Panc1 (cell line): Measurements from ENCODE around the gene CAMK2B. TPM values are rescaled to one million over a fixed set of nuclear protein-coding genes. Genes with fewer than 3 reads are reported as not detected.

Experiments
- ATAC-seq: fragments of 200-7000 bp; cut with Tn5 transposase; 2 replicates; pipeline ENCODE4 v1.9.1; 2020; ENCODE audit warnings: mild to moderate bottlenecking, moderate library complexity
- BruUV-seq: library from RNA; stranded (reverse); fragments of 400-500 nt; replicated peaks from 2 replicates; lab custom pipeline; 2021; lab: Mats Ljungman, UMichigan
- CTCF ChIA-PET: fragments of 300-600 bp; sonication (Branson Sonifier 250); formaldehyde crosslinking; loops from one replicate; lab custom pipeline; 2022; ENCODE audit warnings: antibody characterized with exemption; lab: Charles Lee
- POLR2A ChIA-PET: fragments of 300-600 bp; sonication (Branson Sonifier 250); formaldehyde crosslinking; loops from one replicate; lab custom pipeline; 2022; ENCODE audit warnings: antibody characterized with exemption; lab: Charles Lee
- DNase-seq: peaks from one replicate; pipeline ENCODE4 v3.0.0-alpha.2; 2010; ENCODE audit warnings: low read depth, low spot score
- H3K27ac ChIP-seq: 2 replicates; pipeline ENCODE4 v1.5.1; 2011; ENCODE audit warnings: mild to moderate bottlenecking, low read length, inconsistent platforms
- H3K27me3 ChIP-seq: fragments of 200-500 bp; sonication (Bioruptor generic); 2 replicates; pipeline ENCODE4 v1.6.0; 2014; ENCODE audit warnings: low read length, inconsistent platforms; ENCODE audit not compliant: control insufficient read depth, insufficient read depth
- H3K36me3 ChIP-seq: fragments of 200-500 bp; sonication (Bioruptor generic); 2 replicates; pipeline ENCODE4 v1.5.1; 2014; ENCODE audit warnings: inconsistent platforms, mild to moderate bottlenecking, low read length, moderate library complexity; ENCODE audit not compliant: control insufficient read depth, insufficient read depth
- H3K4me1 ChIP-seq: 2 replicates; pipeline ENCODE4 v1.5.1; 2011; ENCODE audit warnings: inconsistent platforms, mild to moderate bottlenecking, low read length, moderate library complexity; ENCODE audit not compliant: control insufficient read depth, insufficient read depth
- H3K4me3 ChIP-seq, 2 experiments: 2 replicates each; pipeline ENCODE4 v1.5.1; 2011 to 2012; ENCODE audit warnings: low read depth in 2 of 2, low read length in 2 of 2, mild to moderate bottlenecking in 2 of 2, inconsistent platforms in 1 of 2, moderate library complexity in 1 of 2
- H3K9me3 ChIP-seq: fragments of 200-500 bp; sonication (Bioruptor generic); 2 replicates; pipeline ENCODE4 v1.5.1; 2014; ENCODE audit warnings: low read depth, mild to moderate bottlenecking, inconsistent platforms, low read length, moderate library complexity; ENCODE audit not compliant: control insufficient read depth, insufficient read depth
- CTCF ChIP-seq: fragments of 450-650 bp; IDR thresholded peaks from 2 replicates; pipeline ENCODE4 v1.5.1; 2017; ENCODE audit warnings: mild to moderate bottlenecking
- POLR2AphosphoS5 ChIP-seq: IDR thresholded peaks from 2 replicates; pipeline ENCODE4 v1.6.1; 2012; ENCODE audit warnings: mild to moderate bottlenecking, low read depth, low read length, moderate library complexity
- REST ChIP-seq, 2 experiments: IDR thresholded peaks; 2 replicates each; pipeline ENCODE4 v1.6.1; 2011 to 2012; ENCODE audit warnings: low read depth in 2 of 2, control low read depth in 1 of 2, low read length in 1 of 2, mild to moderate bottlenecking in 1 of 2, moderate library complexity in 1 of 2; ENCODE audit not compliant: insufficient read depth in 1 of 2
- SIN3A ChIP-seq: IDR thresholded peaks from 2 replicates; pipeline ENCODE4 v1.6.1; 2012; ENCODE audit warnings: low read depth, mild to moderate bottlenecking, low read length, moderate library complexity, borderline replicate concordance; ENCODE audit not compliant: insufficient read depth
- TCF7L2 ChIP-seq: IDR thresholded peaks from 2 replicates; pipeline ENCODE4 v1.6.1; 2011; ENCODE audit warnings: mild to moderate bottlenecking, low read depth, low read length, inconsistent platforms
- in situ Hi-C: cut with HindIII; loops from 2 replicates; pipeline ENCODE4 v1.10.0; 2016; ENCODE audit warnings: low sequenced_read_pairs, low pct_unique_long_range_greater_than_20kb
- intact Hi-C: fragments of 100-400 bp; cut with micrococcal nuclease; formaldehyde crosslinking; loops from one replicate; pipeline ENCODE4 v1.10.0; 2022; ENCODE audit not compliant: unreplicated experiment
- total RNA-seq: library from RNA; stranded (reverse); gene quantifications from one replicate; pipeline ENCODE4 v1.2.1, GENCODE V29; 2021; ENCODE audit not compliant: unreplicated experiment

The CAMK2B gene
- total RNA-seq, 1 experiment from 2014 or later, result 0.26 TPM

- H3K27me3 ChIP-seq, result no peaks in the 10 kb centered on the region
- BruUV-seq, result no TSS peak
- ChIA-PET POLR2A (no interaction called here), CTCF (no interaction called here)
- H3K27ac ChIP-seq, result no peak overlapping the region
- in situ Hi-C loops (no loop called here), intact Hi-C loops (no loop called here)
- H3K9me3 ChIP-seq, result no peaks in the 10 kb centered on the region
- H3K4me1 ChIP-seq, result no peaks in the 10 kb centered on the region
- no peak for DNase-seq
- H3K36me3 ChIP-seq, result no peaks in the 10 kb centered on the region
- TF ChIP-seq TCF7L2 (no peak), REST (IDR thresholded peaks at IDR 0.05; ENCODE audit: insufficient read depth in 1 of 2, low read depth in 2 of 2, low read length in 1 of 2) (no peak), POLR2AphosphoS5 (no peak), CTCF (no peak), SIN3A (no peak)
- H3K4me3 ChIP-seq, result no peak overlapping the region
- no peak for ATAC-seq
Observed at GRCh38 chr7:44272456-44272855, 52.9 kb downstream of the CAMK2B start.

GRCh38 chr7:44269943-44270493, 55.4 kb downstream of the CAMK2B start:
- Histone ChIP-seq H3K27me3 (peaks cover 3% of the 10 kb centered on the region; the same call in 1 of the 2 replicates), H3K4me1 (no peaks in the 10 kb centered on the region), H3K9me3 (no peaks in the 10 kb centered on the region), H3K36me3 (no peaks in the 10 kb centered on the region), H3K27ac (no peak overlapping the region), H3K4me3 (no peak overlapping the region)
- ATAC-seq, result peak; percentile 46; the same call in 1 of the 2 replicates
- no peak for DNase-seq
- TF ChIP-seq POLR2AphosphoS5 (no peak), REST (IDR thresholded peaks at IDR 0.05; ENCODE audit: insufficient read depth in 1 of 2, low read depth in 2 of 2, low read length in 1 of 2) (no peak), CTCF (no peak), SIN3A (no peak), TCF7L2 (no peak)
- CTCF ChIA-PET, result no interaction called here
- BruUV-seq, result no TSS peak
- POLR2A ChIA-PET, result no interaction called here
- intact Hi-C loops (no loop called here), in situ Hi-C loops (no loop called here)
